ENCODE data around the gene HOOK1. TPM values are rescaled to one million over a fixed set of nuclear protein-coding genes. Genes with fewer than 3 reads are reported as not detected.
"Not testable (repeated sequence)": the region's sequence is repeated elsewhere in the genome, so short reads cannot be mapped to it uniquely, and the experiment has no call there.

HOOK1 gene
- total RNA-seq, 4 donors from 2014 or later: under 0.01 to 0.87 (median 0.61) TPM

DNA sequence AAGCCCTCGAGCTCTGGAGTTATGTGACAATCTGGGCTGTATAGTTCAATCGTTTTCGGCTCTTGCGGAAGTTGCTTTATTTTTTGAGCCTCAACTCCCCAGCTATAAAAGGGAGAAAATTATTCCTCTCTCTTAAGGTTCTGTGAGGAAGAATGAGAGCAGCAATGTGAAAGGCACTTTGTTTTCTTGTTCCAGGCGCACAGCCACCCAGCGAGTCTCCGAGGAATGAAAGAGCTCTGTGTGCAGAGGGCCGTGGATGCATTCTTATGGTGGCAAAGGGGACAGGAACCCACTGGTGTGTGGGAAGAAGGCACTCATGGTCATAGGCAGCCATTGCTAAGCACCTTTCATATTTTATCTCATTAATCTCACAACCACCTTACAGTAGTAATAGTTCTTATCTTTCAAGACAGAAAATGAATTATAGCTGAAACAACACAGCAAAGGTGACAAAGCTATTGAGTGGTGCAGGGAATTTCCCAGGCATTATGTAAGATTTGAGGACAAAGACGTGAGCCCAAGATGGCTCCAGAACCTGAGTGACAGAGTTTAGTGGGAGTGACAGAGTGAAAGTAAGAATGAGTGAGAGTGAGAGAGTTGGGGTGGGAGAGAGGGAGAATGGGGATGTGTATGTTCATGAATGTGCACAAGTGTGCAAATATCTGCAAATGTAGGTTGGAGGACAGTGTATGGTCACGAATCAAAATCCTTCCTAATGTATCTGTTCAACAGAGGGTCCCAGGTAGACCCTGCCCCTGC, 102.5 kb downstream of the HOOK1 start:
- Histone ChIP-seq H3K4me1 (peaks cover 0 to 42% (median 8%) of the 10 kb centered on the region in 4 donors), H3K27ac (peak overlapping the region; percentile 53 to 86 (median 72)), H3K9me3 (no peaks in the 10 kb centered on the region), H3K4me3 (peak overlapping the region in 1 of 4 donors; percentile 23), H3K27me3 (no peaks in the 10 kb centered on the region), H3K36me3 (peaks cover 0 to 2% (median 0%) of the 10 kb centered on the region in 3 donors)
- DNase-seq (ENCODE audit: low spot score in 2 of 2): no peak
- WGBS, 2 donors: 58 to 60% methylated on average over 10 of the region's 10 CpGs
- TF ChIP-seq, protein P1, sequence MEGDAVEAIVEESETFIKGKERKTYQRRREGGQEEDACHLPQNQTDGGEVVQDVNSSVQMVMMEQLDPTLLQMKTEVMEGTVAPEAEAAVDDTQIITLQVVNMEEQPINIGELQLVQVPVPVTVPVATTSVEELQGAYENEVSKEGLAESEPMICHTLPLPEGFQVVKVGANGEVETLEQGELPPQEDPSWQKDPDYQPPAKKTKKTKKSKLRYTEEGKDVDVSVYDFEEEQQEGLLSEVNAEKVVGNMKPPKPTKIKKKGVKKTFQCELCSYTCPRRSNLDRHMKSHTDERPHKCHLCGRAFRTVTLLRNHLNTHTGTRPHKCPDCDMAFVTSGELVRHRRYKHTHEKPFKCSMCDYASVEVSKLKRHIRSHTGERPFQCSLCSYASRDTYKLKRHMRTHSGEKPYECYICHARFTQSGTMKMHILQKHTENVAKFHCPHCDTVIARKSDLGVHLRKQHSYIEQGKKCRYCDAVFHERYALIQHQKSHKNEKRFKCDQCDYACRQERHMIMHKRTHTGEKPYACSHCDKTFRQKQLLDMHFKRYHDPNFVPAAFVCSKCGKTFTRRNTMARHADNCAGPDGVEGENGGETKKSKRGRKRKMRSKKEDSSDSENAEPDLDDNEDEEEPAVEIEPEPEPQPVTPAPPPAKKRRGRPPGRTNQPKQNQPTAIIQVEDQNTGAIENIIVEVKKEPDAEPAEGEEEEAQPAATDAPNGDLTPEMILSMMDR (IDR thresholded peaks at IDR 0.05): no peak
- TF ChIP-seq EP300 (IDR thresholded peaks at IDR 0.05): peak in 1 of 2 donors; percentile 42

DNA sequence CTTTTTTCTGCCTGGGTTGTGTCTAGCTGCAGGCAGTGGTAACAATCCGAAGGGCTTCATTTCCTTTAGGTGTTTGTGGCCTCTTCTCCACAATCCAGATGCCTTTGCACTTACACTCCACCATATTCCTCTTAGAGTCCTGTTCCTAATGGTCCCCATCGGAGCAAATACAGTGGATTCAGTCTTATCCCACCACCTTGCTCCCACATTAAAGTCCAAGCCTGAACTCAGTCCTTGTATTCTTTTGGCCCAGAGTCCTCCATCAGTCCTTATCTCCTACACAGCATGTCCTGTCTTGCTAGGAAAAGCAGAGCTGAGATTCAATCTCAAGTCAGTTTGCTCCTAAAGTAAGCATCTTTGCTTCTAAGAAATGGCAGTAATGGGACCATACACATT, 103.0 kb downstream of the HOOK1 start:
- Histone ChIP-seq H3K9me3 (no peaks in the 10 kb centered on the region), H3K36me3 (no peaks in the 10 kb centered on the region), H3K27me3 (no peaks in the 10 kb centered on the region), H3K4me3 (no peak overlapping the region), H3K4me1 (peaks cover 0 to 42% (median 8%) of the 10 kb centered on the region in 4 donors), H3K27ac (peak overlapping the region; percentile 35 to 86 (median 68))
- DNase-seq (ENCODE audit: low spot score in 2 of 2): no peak
- WGBS, 2 donors: 87% methylated on average over 2 of the region's 2 CpGs
- TF ChIP-seq, protein P1 (IDR thresholded peaks at IDR 0.05): no peak
- no peak for TF ChIP-seq EP300 (IDR thresholded peaks at IDR 0.05)
- TF ChIP-seq POLR2A (IDR thresholded peaks at IDR 0.05): no peak

DNA sequence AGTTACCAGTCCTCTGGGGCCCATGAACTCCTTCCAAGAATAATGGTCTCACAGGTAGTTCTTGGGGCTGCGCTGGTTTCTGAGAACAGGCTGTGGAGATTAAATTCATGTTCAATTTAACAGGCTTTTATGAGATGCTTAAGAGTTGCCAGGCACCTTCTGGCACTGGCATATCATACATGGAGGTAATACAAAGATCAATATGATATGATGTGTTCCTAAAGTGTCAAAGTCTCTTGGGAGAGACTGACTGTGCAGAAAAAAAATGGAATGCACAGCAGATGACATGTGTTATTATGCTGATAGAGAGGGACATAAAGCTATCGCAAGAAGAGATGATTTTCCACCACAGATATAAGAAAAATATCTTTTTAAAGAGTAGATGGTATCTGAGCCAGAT, 105.0 kb downstream of the HOOK1 start:
- no peaks in the 10 kb centered on the region for H3K36me3 ChIP-seq
- H3K4me1 ChIP-seq: peaks cover 0 to 42% (median 8%) of the 10 kb centered on the region in 4 donors
- no peaks in the 10 kb centered on the region for H3K27me3 ChIP-seq
- peak overlapping the region in 2 of 4 donors; percentile 83 to 86 for H3K27ac ChIP-seq
- H3K9me3 ChIP-seq: peaks cover 0 to 14% (median 4%) of the 10 kb centered on the region in 4 donors
- no peak for TF ChIP-seq POLR2A (IDR thresholded peaks at IDR 0.05)
- TF ChIP-seq EP300 (IDR thresholded peaks at IDR 0.05): no peak
- TF ChIP-seq, protein P1 (IDR thresholded peaks at IDR 0.05): no peak
- H3K4me3 ChIP-seq: no peak overlapping the region
- WGBS, 2 donors: 68 to 84% methylated on average over 2 of the region's 2 CpGs
- DNase-seq (ENCODE audit: low spot score in 2 of 2): no peak

GRCh38 chr1:59921258-59921899, 106.6 kb downstream of the HOOK1 start:
- Histone ChIP-seq H3K9me3 (peaks cover 0 to 14% (median 4%) of the 10 kb centered on the region in 4 donors), H3K4me1 (peaks cover 0 to 28% (median 3%) of the 10 kb centered on the region in 4 donors)
- 88 to 91% methylated on average over 6 of the region's 6 CpGs for WGBS, 2 donors
- H3K4me3 ChIP-seq; H3K27ac ChIP-seq; H3K27me3 ChIP-seq; H3K36me3 ChIP-seq; DNase-seq (ENCODE audit: low spot score in 2 of 2): not testable (repeated sequence)

DNA sequence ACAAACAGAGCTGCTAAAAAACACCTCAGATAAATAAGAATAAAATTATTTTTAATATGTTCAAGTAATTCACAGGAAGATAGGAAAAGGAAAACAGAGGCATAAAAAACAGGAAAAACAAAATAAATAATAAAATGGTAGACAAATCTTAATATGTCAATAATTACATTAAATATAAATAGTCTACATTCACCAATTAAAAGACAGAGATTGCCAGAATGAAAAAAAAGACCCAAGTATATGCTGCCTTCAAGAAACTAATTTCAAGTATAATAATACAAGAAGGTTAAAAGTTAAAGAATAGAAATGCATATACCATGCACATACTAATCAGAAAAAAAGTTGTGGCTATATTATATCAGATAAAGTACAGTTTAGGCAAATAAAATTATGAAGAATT, 109.9 kb downstream of the HOOK1 start:
- Histone ChIP-seq H3K4me3 (no peak overlapping the region), H3K4me1 (peaks cover 0 to 11% (median 0%) of the 10 kb centered on the region in 4 donors), H3K27me3 (peaks cover 0 to 9% of the 10 kb centered on the region in 2 donors), H3K27ac (no peak overlapping the region), H3K9me3 (peaks cover 0 to 14% (median 4%) of the 10 kb centered on the region in 4 donors), H3K36me3 (no peaks in the 10 kb centered on the region)
- no peak for DNase-seq (ENCODE audit: low spot score in 2 of 2)
- TF ChIP-seq EP300 (IDR thresholded peaks at IDR 0.05): no peak
- TF ChIP-seq, protein P1 (IDR thresholded peaks at IDR 0.05): no peak
- TF ChIP-seq POLR2A (IDR thresholded peaks at IDR 0.05): no peak

Other genes with a start within 250 kb of the HOOK1 start
- 10 to 100 TPM; 10.8 to 17.8 (median 13.5) TPM for gene CYP2J2, start 111.8 kb downstream of the HOOK1 start, total RNA-seq

All from tibial nerve (tissue), 4 donors.